GM23338 (cell line): ENCODE data around the gene PKIB.

Experiments
- CREB1 ChIP-seq: fragments of 250-450 bp; sonication (Bioruptor Pico); IDR thresholded peaks from 2 replicates; pipeline ENCODE4 v1.5.0; 2020; ENCODE audit warnings: low read depth, mild to moderate bottlenecking, moderate library complexity
- EZH2 ChIP-seq: fragments of 200-600 bp; sonication (generic); IDR thresholded peaks from one replicate; pipeline ENCODE4 v1.8.0; 2017; ENCODE audit warnings: antibody characterized with exemption, mild to moderate bottlenecking, low read depth; ENCODE audit not compliant: unreplicated experiment
- EZH2phosphoT487 ChIP-seq: fragments of 200-600 bp; sonication (generic); IDR thresholded peaks from one replicate; pipeline ENCODE4 v1.8.1; 2018; ENCODE audit warnings: antibody characterized with exemption; ENCODE audit not compliant: unreplicated experiment
- JUNB ChIP-seq: IDR thresholded peaks from one replicate; pipeline ENCODE4 v1.6.1; 2016; ENCODE audit warnings: antibody characterized with exemption; ENCODE audit not compliant: unreplicated experiment
- POLR2AphosphoS5 ChIP-seq: IDR thresholded peaks from 2 replicates; pipeline ENCODE4 v1.6.1; 2016; ENCODE audit warnings: antibody characterized with exemption, low read depth
- STAT1 ChIP-seq: IDR thresholded peaks from one replicate; pipeline ENCODE4 v1.6.1; 2016; ENCODE audit warnings: antibody characterized with exemption; ENCODE audit not compliant: unreplicated experiment
- TF ChIP-seq, protein P1 (sequence below), 2 experiments: fragments of 200-600 bp in 1 of 2; sonication (generic) in 1 of 2; conservative IDR thresholded peaks; 2 replicates each; pipeline versions ENCODE4 v1.5.1 to v1.6.1; 2016 to 2017; ENCODE audit warnings: antibody characterized with exemption in 2 of 2, low read depth in 2 of 2, mild to moderate bottlenecking in 2 of 2, moderate library complexity in 1 of 2
- TF ChIP-seq, protein P2 (sequence below): IDR thresholded peaks from one replicate; pipeline ENCODE4 v1.6.1; 2018; ENCODE audit warnings: antibody characterized with exemption; ENCODE audit not compliant: unreplicated experiment

DNA sequence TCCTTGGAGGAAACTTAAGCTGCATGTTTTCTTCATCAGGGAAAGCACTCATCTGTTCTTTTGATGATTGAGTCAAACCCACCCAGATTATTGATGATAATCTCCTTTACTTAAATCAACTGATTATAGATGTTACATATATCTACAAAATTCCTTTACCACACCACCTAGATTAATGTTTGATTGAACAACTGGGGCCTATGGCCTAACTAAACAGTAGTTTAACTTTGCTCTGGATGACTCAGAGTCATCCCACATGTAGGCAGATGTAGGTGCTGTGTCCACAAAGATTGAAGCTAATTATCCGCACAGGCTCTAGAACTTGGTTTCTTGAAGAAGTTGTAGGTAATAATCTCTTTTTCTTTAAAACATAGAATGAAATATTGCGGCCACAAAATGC is 42.2 kb downstream of the PKIB start:
- TF ChIP-seq, protein P1, sequence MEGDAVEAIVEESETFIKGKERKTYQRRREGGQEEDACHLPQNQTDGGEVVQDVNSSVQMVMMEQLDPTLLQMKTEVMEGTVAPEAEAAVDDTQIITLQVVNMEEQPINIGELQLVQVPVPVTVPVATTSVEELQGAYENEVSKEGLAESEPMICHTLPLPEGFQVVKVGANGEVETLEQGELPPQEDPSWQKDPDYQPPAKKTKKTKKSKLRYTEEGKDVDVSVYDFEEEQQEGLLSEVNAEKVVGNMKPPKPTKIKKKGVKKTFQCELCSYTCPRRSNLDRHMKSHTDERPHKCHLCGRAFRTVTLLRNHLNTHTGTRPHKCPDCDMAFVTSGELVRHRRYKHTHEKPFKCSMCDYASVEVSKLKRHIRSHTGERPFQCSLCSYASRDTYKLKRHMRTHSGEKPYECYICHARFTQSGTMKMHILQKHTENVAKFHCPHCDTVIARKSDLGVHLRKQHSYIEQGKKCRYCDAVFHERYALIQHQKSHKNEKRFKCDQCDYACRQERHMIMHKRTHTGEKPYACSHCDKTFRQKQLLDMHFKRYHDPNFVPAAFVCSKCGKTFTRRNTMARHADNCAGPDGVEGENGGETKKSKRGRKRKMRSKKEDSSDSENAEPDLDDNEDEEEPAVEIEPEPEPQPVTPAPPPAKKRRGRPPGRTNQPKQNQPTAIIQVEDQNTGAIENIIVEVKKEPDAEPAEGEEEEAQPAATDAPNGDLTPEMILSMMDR (conservative IDR thresholded peaks at IDR 0.05; ENCODE audit: low read depth in 2 of 2): no peak
- TF ChIP-seq POLR2AphosphoS5 (no peak), EZH2 (no peak), EZH2phosphoT487 (no peak), STAT1 (no peak), CREB1 (CRISPR knock-in tag) (no peak), JUNB (no peak)
- TF ChIP-seq, protein P2, sequence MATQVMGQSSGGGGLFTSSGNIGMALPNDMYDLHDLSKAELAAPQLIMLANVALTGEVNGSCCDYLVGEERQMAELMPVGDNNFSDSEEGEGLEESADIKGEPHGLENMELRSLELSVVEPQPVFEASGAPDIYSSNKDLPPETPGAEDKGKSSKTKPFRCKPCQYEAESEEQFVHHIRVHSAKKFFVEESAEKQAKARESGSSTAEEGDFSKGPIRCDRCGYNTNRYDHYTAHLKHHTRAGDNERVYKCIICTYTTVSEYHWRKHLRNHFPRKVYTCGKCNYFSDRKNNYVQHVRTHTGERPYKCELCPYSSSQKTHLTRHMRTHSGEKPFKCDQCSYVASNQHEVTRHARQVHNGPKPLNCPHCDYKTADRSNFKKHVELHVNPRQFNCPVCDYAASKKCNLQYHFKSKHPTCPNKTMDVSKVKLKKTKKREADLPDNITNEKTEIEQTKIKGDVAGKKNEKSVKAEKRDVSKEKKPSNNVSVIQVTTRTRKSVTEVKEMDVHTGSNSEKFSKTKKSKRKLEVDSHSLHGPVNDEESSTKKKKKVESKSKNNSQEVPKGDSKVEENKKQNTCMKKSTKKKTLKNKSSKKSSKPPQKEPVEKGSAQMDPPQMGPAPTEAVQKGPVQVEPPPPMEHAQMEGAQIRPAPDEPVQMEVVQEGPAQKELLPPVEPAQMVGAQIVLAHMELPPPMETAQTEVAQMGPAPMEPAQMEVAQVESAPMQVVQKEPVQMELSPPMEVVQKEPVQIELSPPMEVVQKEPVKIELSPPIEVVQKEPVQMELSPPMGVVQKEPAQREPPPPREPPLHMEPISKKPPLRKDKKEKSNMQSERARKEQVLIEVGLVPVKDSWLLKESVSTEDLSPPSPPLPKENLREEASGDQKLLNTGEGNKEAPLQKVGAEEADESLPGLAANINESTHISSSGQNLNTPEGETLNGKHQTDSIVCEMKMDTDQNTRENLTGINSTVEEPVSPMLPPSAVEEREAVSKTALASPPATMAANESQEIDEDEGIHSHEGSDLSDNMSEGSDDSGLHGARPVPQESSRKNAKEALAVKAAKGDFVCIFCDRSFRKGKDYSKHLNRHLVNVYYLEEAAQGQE: no peak
